PC-9 (cell line): ENCODE data around the gene ZSCAN5A.

ENCODE experiments used
- EZH2 ChIP-seq: fragments of 200-600 bp; sonication (generic); IDR thresholded peaks from 2 replicates; pipeline ENCODE4 v1.8.0; 2017; ENCODE audit warnings: antibody characterized with exemption, low read depth
- TF ChIP-seq, protein P1 (sequence below): fragments of 200-600 bp; sonication (generic); conservative IDR thresholded peaks from 2 replicates; pipeline ENCODE4 v1.6.1; 2017; ENCODE audit warnings: mixed run types, antibody characterized with exemption, mild to moderate bottlenecking, moderate library complexity

DNA sequence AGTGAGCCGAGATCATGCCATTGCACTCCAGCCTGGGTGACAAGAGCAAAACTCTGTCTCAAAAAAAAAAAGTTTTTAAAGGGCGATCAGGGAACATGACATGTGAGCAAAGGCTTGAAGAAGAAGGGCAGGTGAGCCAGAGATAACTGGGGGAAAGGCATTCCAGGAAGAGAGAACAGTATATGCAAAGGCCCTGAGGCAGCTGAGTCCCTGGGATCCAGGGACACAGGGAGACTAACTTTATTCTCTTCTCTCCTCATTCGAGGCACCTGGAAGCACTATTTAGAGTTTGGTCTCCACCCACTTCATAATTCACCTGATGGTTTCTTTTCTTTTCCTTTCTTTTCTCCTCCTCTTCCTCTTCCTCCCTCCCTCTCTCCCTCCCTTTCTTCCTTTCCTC is 17.6 kb downstream of the ZSCAN5A start:
- TF ChIP-seq, protein P1, sequence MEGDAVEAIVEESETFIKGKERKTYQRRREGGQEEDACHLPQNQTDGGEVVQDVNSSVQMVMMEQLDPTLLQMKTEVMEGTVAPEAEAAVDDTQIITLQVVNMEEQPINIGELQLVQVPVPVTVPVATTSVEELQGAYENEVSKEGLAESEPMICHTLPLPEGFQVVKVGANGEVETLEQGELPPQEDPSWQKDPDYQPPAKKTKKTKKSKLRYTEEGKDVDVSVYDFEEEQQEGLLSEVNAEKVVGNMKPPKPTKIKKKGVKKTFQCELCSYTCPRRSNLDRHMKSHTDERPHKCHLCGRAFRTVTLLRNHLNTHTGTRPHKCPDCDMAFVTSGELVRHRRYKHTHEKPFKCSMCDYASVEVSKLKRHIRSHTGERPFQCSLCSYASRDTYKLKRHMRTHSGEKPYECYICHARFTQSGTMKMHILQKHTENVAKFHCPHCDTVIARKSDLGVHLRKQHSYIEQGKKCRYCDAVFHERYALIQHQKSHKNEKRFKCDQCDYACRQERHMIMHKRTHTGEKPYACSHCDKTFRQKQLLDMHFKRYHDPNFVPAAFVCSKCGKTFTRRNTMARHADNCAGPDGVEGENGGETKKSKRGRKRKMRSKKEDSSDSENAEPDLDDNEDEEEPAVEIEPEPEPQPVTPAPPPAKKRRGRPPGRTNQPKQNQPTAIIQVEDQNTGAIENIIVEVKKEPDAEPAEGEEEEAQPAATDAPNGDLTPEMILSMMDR: no peak
- TF ChIP-seq EZH2: no peak
